NT2/D1 (cell line): ENCODE data around the gene PNLDC1.
A peak's percentile ranks its signal among the peaks of the same experiment; 100 is the strongest.
"Not testable (repeated sequence)": the region's sequence is repeated elsewhere in the genome, so short reads cannot be mapped to it uniquely, and the experiment has no call there.

Experiments
- DNase-seq: peaks from one replicate; pipeline ENCODE4 v3.0.0-alpha.2; 2011; ENCODE audit warnings: low read depth, low spot score
- H3K27me3 ChIP-seq: 2 replicates; pipeline ENCODE4 v1.6.0; 2011; ENCODE audit warnings: mild to moderate bottlenecking; ENCODE audit not compliant: insufficient read length, insufficient read depth
- H3K36me3 ChIP-seq: 2 replicates; pipeline ENCODE4 v1.6.1; 2011; ENCODE audit warnings: mild to moderate bottlenecking, low read length, mixed read lengths; ENCODE audit not compliant: insufficient read depth, insufficient read length
- H3K4me1 ChIP-seq: 2 replicates; pipeline ENCODE4 v1.5.1; 2011; ENCODE audit not compliant: insufficient read depth, insufficient read length
- H3K4me3 ChIP-seq: 2 replicates; pipeline ENCODE4 v1.5.1; 2011; ENCODE audit warnings: low read depth; ENCODE audit not compliant: insufficient read length
- H3K9ac ChIP-seq: 2 replicates; pipeline ENCODE4 v1.6.0; 2011; ENCODE audit warnings: low read depth; ENCODE audit not compliant: insufficient read length
- H3K9me3 ChIP-seq: 2 replicates; pipeline ENCODE4 v1.5.1; 2011; ENCODE audit warnings: mild to moderate bottlenecking, low read length; ENCODE audit not compliant: insufficient read depth
- SUZ12 ChIP-seq: IDR thresholded peaks from 2 replicates; pipeline ENCODE4 v1.6.1; 2011; ENCODE audit not compliant: insufficient read length, insufficient read depth; ENCODE audit errors: extremely low read depth
- YY1 ChIP-seq: IDR thresholded peaks from 2 replicates; pipeline ENCODE4 v1.6.1; 2011; ENCODE audit not compliant: insufficient read length, insufficient read depth
- ZNF274 ChIP-seq: IDR thresholded peaks from 2 replicates; pipeline ENCODE4 v1.6.1; 2011; ENCODE audit warnings: mild to moderate bottlenecking, low read depth, low read length

PNLDC1 gene

DNA sequence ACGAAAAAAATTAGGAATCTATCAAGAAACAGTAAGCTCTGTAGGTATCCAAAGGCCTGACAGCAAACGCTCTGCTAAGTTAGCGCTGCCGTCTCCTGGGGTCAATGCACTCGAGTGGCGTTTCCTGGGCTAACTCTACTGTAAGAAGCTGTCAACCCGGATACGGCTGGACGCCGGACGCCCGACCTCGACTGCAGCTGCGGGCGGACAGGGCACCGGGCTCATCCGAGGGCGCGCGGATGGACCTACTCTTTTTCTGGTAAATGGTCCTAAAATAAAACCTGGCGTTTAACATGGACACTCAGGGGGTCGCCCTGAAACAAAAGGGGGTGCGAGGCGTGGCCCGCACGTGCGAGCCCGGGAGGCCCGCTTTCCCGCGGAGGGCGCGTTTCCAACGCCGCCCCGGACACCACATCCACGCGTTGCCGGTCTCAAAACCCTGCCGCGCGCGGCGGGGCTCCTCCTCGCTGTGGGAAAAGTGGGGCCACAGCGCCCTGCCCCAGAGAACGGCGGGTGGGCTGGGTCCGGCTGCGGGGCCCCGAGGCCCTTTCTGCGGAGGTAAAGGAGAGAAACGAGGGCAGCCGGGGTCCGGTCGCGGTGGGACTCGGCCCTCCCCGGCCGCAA, 11.2 kb upstream of the PNLDC1 start:
- Histone ChIP-seq H3K27me3 (no peaks in the 10 kb centered on the region), H3K9ac (peak overlapping the region; percentile 99), H3K4me1 (no peaks in the 10 kb centered on the region), H3K9me3 (no peaks in the 10 kb centered on the region), H3K36me3 (peaks cover 75% of the 10 kb centered on the region), H3K4me3 (peak overlapping the region; percentile 94)
- no peak for TF ChIP-seq SUZ12
- TF ChIP-seq YY1: no peak
- TF ChIP-seq ZNF274: no peak
- no peak for DNase-seq

DNA sequence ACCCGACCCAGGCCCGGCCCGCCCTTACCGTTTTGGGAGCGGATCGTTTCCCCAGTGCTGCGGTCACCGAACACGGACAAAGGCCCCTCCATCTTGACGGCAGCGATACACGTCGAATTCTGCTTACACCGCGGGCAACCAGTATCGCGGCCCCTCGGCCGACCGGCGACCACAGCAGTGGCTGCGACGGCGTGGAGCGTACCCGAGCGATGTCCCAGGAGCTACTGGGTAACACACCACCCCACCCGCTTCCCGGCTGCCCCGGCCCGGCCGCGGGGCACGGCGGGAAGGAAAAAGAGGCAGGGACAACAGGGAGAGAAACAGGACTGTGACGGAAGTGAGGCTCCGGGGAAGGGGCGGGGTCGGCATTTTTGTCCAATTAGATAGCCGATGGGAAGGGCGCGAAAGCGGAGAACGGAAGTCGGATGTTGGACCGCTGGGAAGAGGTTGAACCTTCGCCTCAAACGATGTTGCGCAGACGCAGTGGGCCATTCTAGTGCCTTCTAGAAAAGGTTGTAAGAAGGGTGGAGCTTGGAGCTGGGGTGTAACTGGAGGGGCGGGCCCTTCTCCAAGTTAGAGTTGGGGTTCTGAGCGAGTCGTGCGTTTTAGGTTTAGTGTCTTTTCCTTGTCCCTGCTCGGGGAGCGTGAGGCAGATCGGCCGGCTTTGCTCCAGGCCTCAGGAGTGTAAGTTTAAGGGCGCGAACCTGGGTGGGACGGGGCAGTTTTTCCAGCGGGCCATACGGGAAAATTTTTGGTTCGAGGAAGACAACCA, 10.5 kb upstream of the PNLDC1 start, which contains the start of gene TCP1:
TCP1 (minus strand) TSS at position 226 of the 772 bp plus-strand sequence; CDS start at position 92, 134 bp downstream.
- TF ChIP-seq YY1 (no peak), SUZ12 (no peak), ZNF274 (no peak)
- H3K4me1 ChIP-seq: no peaks in the 10 kb centered on the region
- H3K9ac ChIP-seq: peak within 1 kb of the TSS; percentile 99
- H3K4me3 ChIP-seq: peak within 1 kb of the TSS; percentile 94
- peaks cover 76% of the 10 kb centered on the region for H3K36me3 ChIP-seq
- no peaks in the 10 kb centered on the region for H3K9me3 ChIP-seq
- no peaks in the 10 kb centered on the region for H3K27me3 ChIP-seq
- DNase-seq: peak; percentile 96

DNA sequence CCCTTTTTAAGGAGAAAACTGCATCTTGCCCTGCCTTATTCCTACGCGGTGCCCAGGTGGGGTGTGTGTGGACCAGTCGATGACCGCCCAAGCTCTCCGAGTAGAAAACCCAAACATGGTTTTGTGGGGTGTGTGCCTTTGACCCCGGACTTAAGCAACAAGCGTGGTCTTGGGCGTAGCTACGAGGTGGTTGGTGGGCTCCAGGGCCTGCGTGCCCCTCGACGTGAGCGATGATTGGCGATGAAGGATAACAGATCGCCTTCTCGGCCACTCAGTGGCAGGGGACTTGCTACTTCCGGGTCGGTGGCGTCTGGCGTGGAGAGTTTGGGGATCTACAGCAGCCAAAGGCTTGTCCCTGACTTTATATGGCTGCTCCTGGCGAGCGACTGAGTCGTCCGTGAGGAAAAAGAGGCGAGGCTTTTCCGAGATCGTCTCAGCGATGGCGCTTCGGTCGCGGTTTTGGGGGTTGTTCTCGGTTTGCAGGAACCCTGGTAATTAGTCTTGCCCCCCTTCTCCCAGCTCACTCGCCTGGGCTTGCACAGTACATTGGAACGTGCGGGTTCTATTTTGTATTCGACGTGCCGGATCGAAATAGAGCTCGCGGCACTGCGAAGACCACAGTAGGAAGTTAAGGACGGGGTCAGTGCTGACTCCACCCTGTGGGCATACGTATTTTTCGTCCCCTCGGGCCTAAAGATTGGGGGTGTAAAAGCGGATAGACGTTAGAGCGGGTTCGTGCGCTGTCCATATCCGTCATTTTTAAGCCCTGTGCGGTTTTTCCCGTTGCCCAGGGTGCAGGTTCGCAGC, 9.7 kb upstream of the PNLDC1 start, which contains the start of gene MRPL18:
MRPL18 (plus strand) TSS at position 319 of the 807 bp plus-strand sequence; CDS start at position 440, 121 bp downstream.
- DNase-seq: peak; percentile 92
- Histone ChIP-seq H3K9ac (peak within 1 kb of the TSS; percentile 99), H3K4me3 (peak within 1 kb of the TSS; percentile 94), H3K4me1 (no peaks in the 10 kb centered on the region), H3K9me3 (no peaks in the 10 kb centered on the region), H3K36me3 (peaks cover 68% of the 10 kb centered on the region), H3K27me3 (no peaks in the 10 kb centered on the region)
- TF ChIP-seq SUZ12 (no peak), ZNF274 (no peak), YY1 (no peak)

DNA sequence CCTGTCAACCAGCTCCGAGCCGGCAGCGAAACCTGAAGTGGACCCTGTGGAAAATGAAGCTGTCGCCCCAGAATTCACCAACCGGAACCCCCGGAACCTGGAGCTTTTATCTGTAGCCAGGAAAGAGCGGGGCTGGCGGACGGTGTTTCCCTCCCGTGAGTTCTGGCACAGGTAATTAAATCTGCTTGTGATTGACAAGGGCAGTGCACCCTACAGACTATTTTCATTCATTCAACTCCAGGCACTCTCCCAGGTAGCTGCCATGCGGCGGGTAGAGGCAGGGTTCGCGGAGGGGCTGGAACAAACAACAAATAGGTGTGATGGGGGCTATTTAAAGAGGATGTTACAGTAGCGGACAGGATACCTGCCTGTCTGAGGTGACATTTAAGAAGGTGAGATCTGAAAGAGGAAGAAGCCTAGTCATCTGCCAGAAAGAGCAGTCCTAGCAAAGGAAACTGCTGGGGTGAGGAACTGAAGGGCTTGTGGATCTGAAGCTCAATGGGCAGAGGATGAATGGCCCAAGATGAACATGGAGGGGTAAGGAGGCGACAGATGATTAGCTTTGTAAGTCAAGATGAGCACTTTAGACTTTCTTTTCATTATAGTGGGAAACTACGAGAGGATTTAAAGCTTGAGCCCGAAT, 9.0 kb upstream of the PNLDC1 start:
- peaks cover 65% of the 10 kb centered on the region for H3K36me3 ChIP-seq
- no peaks in the 10 kb centered on the region for H3K27me3 ChIP-seq
- no peaks in the 10 kb centered on the region for H3K9me3 ChIP-seq
- peak overlapping the region; percentile 99 for H3K9ac ChIP-seq
- peak overlapping the region; percentile 94 for H3K4me3 ChIP-seq
- TF ChIP-seq YY1 (no peak), SUZ12 (no peak)
- no peak for DNase-seq
- H3K4me1 ChIP-seq: no peaks in the 10 kb centered on the region

DNA sequence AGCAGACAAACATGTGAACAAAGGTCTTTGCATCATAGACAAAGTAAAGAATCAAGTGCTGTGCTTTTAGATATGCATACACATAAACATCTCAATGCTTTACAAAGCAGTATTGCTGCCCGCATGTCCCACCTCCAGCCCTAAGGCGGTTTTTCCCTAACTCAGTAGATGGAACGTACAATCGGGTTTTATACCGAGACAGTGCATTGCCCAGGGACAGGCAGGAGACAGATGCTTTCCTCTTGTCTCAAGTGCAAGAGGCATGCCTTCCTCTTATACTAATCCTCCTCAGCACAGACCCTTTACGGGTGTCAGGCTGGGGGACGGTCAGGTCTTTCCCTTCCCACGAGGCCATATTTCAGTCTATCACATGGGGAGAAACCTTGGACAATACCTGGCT, 5.1 kb upstream of the PNLDC1 start:
- H3K27me3 ChIP-seq, H3K4me1 ChIP-seq, H3K9ac ChIP-seq, H3K4me3 ChIP-seq, DNase-seq, H3K9me3 ChIP-seq: not testable (repeated sequence)
- H3K36me3 ChIP-seq: peaks cover 75% of the 10 kb centered on the region

DNA sequence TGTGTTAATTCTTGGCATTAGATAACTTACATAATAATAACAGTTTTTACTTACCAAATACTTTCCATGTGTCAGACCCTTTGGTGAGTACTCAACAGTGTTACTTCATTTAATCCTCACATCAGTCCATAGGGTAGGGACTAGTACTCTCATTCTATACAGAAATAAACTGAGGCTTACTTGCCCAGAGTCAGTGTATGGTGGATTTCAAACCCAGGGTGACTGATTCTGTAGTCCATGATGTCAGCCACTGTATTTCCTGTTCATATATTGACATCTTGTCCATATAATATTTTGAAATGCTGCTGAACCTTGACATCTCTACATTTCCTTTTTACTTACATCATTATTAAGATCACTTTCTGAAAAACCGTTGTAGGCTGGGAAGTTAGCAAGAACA, 2.5 kb upstream of the PNLDC1 start:
- H3K36me3 ChIP-seq: peaks cover 59% of the 10 kb centered on the region
- H3K9me3 ChIP-seq: no peaks in the 10 kb centered on the region
- H3K4me3 ChIP-seq: no peak overlapping the region
- H3K9ac ChIP-seq: no peak overlapping the region
- TF ChIP-seq SUZ12: no peak
- no peak for TF ChIP-seq YY1
- TF ChIP-seq ZNF274: no peak
- no peaks in the 10 kb centered on the region for H3K27me3 ChIP-seq
- DNase-seq: no peak
- no peaks in the 10 kb centered on the region for H3K4me1 ChIP-seq
